ENCODE measurements around the gene ZHX3. TPM values are rescaled to one million over a fixed set of nuclear protein-coding genes. Genes with fewer than 3 reads are reported as not detected.

ZHX3 gene
- total RNA-seq, 4 donors from 2014 or later: 89.3 to 173 (median 156) TPM

GRCh38 chr20:41173791-41174341 lies 143.7 kb downstream of the ZHX3 start:
- H3K27me3 ChIP-seq: no peaks in the 10 kb centered on the region
- H3K4me1 ChIP-seq: peaks cover 74 to 80% (median 76%) of the 10 kb centered on the region in 4 donors
- peak overlapping the region; percentile 77 to 85 (median 81) for H3K27ac ChIP-seq (replicated peaks in 1 of 4)
- H3K36me3 ChIP-seq: peaks cover 16 to 77% (median 56%) of the 10 kb centered on the region in 4 donors
- WGBS: 89% methylated on average over 12 of the region's 13 CpGs
- no peaks in the 10 kb centered on the region for H3K9me3 ChIP-seq
- TF ChIP-seq EP300 (IDR thresholded peaks at IDR 0.05) (no peak), POLR2A (IDR thresholded peaks at IDR 0.05; ENCODE audit: low read depth) (no peak), POLR2AphosphoS5 (IDR thresholded peaks at IDR 0.05) (no peak)
- TF ChIP-seq, protein P1, sequence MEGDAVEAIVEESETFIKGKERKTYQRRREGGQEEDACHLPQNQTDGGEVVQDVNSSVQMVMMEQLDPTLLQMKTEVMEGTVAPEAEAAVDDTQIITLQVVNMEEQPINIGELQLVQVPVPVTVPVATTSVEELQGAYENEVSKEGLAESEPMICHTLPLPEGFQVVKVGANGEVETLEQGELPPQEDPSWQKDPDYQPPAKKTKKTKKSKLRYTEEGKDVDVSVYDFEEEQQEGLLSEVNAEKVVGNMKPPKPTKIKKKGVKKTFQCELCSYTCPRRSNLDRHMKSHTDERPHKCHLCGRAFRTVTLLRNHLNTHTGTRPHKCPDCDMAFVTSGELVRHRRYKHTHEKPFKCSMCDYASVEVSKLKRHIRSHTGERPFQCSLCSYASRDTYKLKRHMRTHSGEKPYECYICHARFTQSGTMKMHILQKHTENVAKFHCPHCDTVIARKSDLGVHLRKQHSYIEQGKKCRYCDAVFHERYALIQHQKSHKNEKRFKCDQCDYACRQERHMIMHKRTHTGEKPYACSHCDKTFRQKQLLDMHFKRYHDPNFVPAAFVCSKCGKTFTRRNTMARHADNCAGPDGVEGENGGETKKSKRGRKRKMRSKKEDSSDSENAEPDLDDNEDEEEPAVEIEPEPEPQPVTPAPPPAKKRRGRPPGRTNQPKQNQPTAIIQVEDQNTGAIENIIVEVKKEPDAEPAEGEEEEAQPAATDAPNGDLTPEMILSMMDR (IDR thresholded peaks at IDR 0.05): no peak
- H3K4me3 ChIP-seq: no peak overlapping the region
- intact Hi-C loops (cut with DNase I): loop anchor here (2.0 to 5.0 kb wide), 2 partner anchors 37 to 165 kb away; partner anchors contain the start of gene PLCG1
- no peak for DNase-seq (ENCODE audit: extremely low spot score)

GRCh38 chr20:41173161-41173721 lies 144.3 kb downstream of the ZHX3 start:
- no peaks in the 10 kb centered on the region for H3K27me3 ChIP-seq
- intact Hi-C loops (cut with DNase I): loop anchor here (2.0 to 5.0 kb wide), 2 partner anchors 36 to 166 kb away; partner anchors contain the start of gene PLCG1
- H3K36me3 ChIP-seq: peaks cover 23 to 84% (median 63%) of the 10 kb centered on the region in 4 donors
- no peaks in the 10 kb centered on the region for H3K9me3 ChIP-seq
- TF ChIP-seq EP300 (IDR thresholded peaks at IDR 0.05) (no peak), POLR2AphosphoS5 (IDR thresholded peaks at IDR 0.05) (peak; percentile 67 to 77)
- TF ChIP-seq, protein P1 (IDR thresholded peaks at IDR 0.05): peak; percentile 98
- H3K27ac ChIP-seq (replicated peaks in 1 of 4): peak overlapping the region; percentile 77 to 85 (median 81)
- H3K4me3 ChIP-seq: no peak overlapping the region
- peaks cover 68 to 74% (median 70%) of the 10 kb centered on the region in 4 donors for H3K4me1 ChIP-seq
- DNase-seq (ENCODE audit: extremely low spot score): peak; percentile 98
- 9% methylated on average over 9 of the region's 9 CpGs for WGBS

DNA sequence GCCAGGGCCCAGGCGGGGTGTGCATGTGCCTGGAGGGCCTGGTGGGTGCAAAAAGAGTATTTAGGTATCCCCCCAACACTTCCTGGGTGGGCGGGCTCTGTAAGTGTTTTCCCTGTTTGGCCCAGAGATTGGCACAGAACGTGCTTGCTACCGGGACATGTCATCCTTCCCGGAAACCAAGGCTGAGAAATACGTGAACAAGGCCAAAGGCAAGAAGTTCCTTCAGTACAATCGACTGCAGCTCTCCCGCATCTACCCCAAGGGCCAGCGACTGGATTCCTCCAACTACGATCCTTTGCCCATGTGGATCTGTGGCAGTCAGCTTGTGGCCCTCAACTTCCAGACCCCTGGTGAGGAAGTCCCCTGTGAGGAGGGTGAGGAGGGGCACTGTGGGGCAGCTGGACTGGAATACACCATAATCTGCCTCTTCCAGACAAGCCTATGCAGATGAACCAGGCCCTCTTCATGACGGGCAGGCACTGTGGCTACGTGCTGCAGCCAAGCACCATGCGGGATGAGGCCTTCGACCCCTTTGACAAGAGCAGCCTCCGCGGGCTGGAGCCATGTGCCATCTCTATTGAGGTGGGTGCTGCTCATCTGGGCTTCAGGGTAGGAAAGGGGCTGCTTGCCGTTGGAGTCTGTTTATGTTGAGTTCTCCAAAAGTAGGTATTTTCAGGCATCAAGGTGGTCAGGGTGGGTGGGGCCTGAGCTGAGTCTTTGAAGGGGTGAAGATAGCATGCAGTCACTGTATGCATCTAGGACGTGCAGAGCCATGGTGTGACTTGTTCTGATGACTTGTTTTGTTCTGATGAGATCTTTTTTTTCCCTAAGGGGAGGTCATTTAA lies 145.0 kb downstream of the ZHX3 start:
- 65% methylated on average over 18 of the region's 18 CpGs for WGBS
- intact Hi-C loops (cut with DNase I): loop anchor here (2.0 to 5.0 kb wide), 2 partner anchors 35 to 166 kb away; partner anchors contain the start of gene PLCG1
- no peaks in the 10 kb centered on the region for H3K9me3 ChIP-seq
- H3K36me3 ChIP-seq: peaks cover 28 to 91% (median 70%) of the 10 kb centered on the region in 4 donors
- H3K27ac ChIP-seq (replicated peaks in 1 of 4): peak overlapping the region; percentile 77 to 85 (median 81)
- no peak overlapping the region for H3K4me3 ChIP-seq
- no peak for TF ChIP-seq EP300 (IDR thresholded peaks at IDR 0.05)
- TF ChIP-seq, protein P1 (IDR thresholded peaks at IDR 0.05): no peak
- no peak for TF ChIP-seq POLR2A (IDR thresholded peaks at IDR 0.05; ENCODE audit: low read depth)
- TF ChIP-seq POLR2AphosphoS5 (IDR thresholded peaks at IDR 0.05): peak in 1 of 2 donors; percentile 26
- peaks cover 61 to 67% (median 63%) of the 10 kb centered on the region in 4 donors for H3K4me1 ChIP-seq
- DNase-seq (ENCODE audit: extremely low spot score): no peak
- H3K27me3 ChIP-seq: no peaks in the 10 kb centered on the region

- peaks cover 54 to 60% (median 56%) of the 10 kb centered on the region in 4 donors for H3K4me1 ChIP-seq
- whole genome bisulfite sequencing: 70% methylated on average over 3 of the region's 3 CpGs
- peaks cover 35 to 93% (median 77%) of the 10 kb centered on the region in 4 donors for H3K36me3 ChIP-seq
- H3K9me3 ChIP-seq: no peaks in the 10 kb centered on the region
- TF ChIP-seq POLR2A (IDR thresholded peaks at IDR 0.05; ENCODE audit: low read depth): no peak
- TF ChIP-seq POLR2AphosphoS5 (IDR thresholded peaks at IDR 0.05): no peak
- TF ChIP-seq EP300 (IDR thresholded peaks at IDR 0.05): no peak
- TF ChIP-seq, protein P1 (IDR thresholded peaks at IDR 0.05): no peak
- intact Hi-C loops (cut with DNase I): loop anchor here (2.0 to 5.0 kb wide), 2 partner anchors 35 to 167 kb away; partner anchors contain the start of gene PLCG1
- no peak for DNase-seq (ENCODE audit: extremely low spot score)
- H3K27ac ChIP-seq (replicated peaks in 1 of 4): peak overlapping the region; percentile 77 to 85 (median 81)
- no peak overlapping the region for H3K4me3 ChIP-seq
- no peaks in the 10 kb centered on the region for H3K27me3 ChIP-seq
Measured at GRCh38 chr20:41171736-41172295, 145.7 kb downstream of the ZHX3 start.

Measured in esophagus muscularis mucosa (tissue), 4 donors.